ENCODE results near the gene OR52I2. TPM values are rescaled to one million over a fixed set of nuclear protein-coding genes. Genes with fewer than 3 reads are reported as not detected.

Gene OR52I2
- total RNA-seq, 1 donor from 2014 or later, result not detected

DNA sequence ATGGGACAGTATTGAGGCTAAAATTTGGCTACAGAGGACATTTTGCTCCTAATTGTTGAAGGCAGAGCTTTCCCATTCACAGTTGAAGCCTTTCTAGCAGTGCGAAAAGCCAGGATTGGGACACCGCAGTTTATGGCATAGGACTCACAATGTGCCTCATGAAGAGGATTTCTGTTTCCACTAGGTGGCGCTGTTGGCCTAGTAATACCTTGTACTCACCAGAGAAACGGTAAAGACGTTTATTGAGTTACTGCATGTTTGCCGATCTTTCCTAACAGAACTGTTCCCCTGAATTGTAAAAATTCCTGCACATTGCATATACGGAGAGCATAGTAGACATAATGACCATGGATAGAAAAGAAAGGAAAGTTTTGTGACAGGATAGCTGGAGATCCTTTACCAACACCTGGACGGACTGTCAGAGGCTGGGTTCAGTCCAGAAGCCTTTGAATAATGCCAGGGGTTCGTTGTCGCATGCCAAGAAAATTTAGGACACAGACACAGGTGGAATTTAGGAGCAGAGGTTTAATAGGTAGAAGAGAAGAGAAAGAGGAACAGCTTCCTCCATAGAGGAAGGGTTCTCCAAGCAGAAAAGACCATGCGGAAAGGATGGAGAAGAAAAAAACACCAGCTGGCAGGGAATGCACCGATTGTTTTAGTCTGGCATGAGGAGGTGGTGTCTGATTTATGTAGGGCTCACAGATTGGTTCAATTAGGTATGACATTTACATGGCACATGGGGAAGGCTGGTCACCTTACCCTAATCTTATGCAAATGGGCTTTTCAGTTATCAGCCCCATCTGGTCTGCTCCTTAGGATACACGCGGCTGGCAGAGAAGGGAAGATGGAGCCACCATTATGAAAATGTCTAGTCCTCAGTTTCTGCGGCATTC, 44.9 kb downstream of the OR52I2 start:
- Histone ChIP-seq H3K4me1 (no peaks in the 10 kb centered on the region), H3K27ac (replicated peaks) (no peak overlapping the region), H3K36me3 (no peaks in the 10 kb centered on the region), H3K27me3 (ENCODE audit: low read depth) (no peaks in the 10 kb centered on the region), H3K4me3 (no peak overlapping the region), H3K9me3 (replicated peaks) (peaks cover 14% of the 10 kb centered on the region)
- intact Hi-C loops (cut with micrococcal nuclease), result loop anchor here (5.0 kb wide), 1 partner anchor 201 kb away; no protein-coding TSS in a partner anchor
- TF ChIP-seq, protein P1, sequence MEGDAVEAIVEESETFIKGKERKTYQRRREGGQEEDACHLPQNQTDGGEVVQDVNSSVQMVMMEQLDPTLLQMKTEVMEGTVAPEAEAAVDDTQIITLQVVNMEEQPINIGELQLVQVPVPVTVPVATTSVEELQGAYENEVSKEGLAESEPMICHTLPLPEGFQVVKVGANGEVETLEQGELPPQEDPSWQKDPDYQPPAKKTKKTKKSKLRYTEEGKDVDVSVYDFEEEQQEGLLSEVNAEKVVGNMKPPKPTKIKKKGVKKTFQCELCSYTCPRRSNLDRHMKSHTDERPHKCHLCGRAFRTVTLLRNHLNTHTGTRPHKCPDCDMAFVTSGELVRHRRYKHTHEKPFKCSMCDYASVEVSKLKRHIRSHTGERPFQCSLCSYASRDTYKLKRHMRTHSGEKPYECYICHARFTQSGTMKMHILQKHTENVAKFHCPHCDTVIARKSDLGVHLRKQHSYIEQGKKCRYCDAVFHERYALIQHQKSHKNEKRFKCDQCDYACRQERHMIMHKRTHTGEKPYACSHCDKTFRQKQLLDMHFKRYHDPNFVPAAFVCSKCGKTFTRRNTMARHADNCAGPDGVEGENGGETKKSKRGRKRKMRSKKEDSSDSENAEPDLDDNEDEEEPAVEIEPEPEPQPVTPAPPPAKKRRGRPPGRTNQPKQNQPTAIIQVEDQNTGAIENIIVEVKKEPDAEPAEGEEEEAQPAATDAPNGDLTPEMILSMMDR (IDR thresholded peaks at IDR 0.05; ENCODE audit: borderline replicate concordance), result peak; percentile 77
- no peak for DNase-seq

DNA sequence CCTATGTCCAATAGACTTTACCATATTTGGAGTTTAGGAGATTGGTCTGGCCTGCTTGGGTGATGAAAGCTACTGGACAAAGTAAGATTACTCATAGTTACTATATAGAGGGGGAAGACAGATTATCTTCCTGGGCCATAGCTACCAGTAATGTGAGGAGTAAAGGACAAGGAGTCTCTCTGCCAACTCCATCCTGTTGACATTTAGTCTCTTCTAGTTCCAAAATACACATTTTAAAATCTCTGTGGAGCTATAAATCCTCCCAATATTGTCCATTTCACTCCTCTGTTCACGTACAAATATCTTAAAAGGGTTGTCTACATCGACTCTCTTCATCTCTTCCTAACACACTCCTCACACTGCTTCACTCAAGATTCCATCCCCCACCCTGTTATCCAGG, 54.6 kb downstream of the OR52I2 start:
- no peaks in the 10 kb centered on the region for H3K36me3 ChIP-seq
- no peak overlapping the region for H3K4me3 ChIP-seq
- intact Hi-C loops (cut with micrococcal nuclease), result loop anchor here (5.0 kb wide), 1 partner anchor 366 kb away; no protein-coding TSS in a partner anchor
- no peaks in the 10 kb centered on the region for H3K27me3 ChIP-seq (ENCODE audit: low read depth)
- DNase-seq, result no peak
- H3K9me3 ChIP-seq (replicated peaks), result no peaks in the 10 kb centered on the region
- H3K27ac ChIP-seq (replicated peaks), result no peak overlapping the region
- TF ChIP-seq, protein P1 (IDR thresholded peaks at IDR 0.05; ENCODE audit: borderline replicate concordance), result no peak
- peaks cover 7% of the 10 kb centered on the region for H3K4me1 ChIP-seq

DNA sequence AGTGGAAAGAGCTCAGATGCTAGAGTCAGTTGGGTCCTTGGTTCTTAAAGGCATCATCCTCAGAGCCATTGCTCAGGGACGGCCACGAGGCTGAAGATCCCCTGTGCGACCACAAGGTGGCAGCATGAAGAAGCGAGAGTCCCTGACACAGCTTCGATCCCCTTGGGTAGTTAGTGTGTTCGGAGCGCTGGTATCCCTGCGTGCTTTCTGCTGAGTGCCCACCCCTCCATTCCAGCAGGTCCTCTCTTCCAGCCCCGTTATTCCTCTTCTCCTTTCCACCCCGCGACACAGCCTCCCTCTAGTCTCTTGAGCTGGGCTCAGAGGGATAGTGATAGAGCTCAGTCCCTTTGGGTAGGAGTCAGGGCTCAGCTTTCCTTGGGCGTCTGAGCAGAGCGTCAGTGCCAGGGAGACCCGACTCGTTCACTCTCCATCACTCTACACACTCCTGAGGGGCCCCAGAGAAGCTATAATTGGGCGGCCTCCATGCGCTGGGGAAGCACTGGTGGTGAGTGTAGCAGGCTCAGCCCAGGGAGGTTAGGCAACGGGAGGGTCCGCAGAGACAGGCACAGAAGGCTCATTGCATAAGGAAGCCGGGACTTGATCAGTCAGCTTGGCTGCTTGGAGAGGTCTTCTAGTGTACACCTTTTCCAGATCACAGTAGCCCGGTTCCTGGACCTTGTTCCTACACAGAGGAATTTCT, 55.6 kb downstream of the OR52I2 start, which contains the start of gene OR51D1:
OR51D1 (plus strand) TSS at position 516 of the 700 bp plus-strand sequence. CDS start 2,314 bp downstream, outside the sequence.
- Histone ChIP-seq H3K4me3 (peak within 1 kb of the TSS; percentile 57), H3K9me3 (replicated peaks) (no peaks in the 10 kb centered on the region), H3K4me1 (peaks cover 14% of the 10 kb centered on the region), H3K36me3 (no peaks in the 10 kb centered on the region), H3K27ac (replicated peaks) (peak within 1 kb of the TSS; percentile 14), H3K27me3 (ENCODE audit: low read depth) (no peaks in the 10 kb centered on the region)
- peak; percentile 64 for DNase-seq
- TF ChIP-seq, protein P1 (IDR thresholded peaks at IDR 0.05; ENCODE audit: borderline replicate concordance), result peak; percentile 95
- intact Hi-C loops (cut with micrococcal nuclease), result loop anchor here (5.0 kb wide), 1 partner anchor 365 kb away; no protein-coding TSS in a partner anchor

DNA sequence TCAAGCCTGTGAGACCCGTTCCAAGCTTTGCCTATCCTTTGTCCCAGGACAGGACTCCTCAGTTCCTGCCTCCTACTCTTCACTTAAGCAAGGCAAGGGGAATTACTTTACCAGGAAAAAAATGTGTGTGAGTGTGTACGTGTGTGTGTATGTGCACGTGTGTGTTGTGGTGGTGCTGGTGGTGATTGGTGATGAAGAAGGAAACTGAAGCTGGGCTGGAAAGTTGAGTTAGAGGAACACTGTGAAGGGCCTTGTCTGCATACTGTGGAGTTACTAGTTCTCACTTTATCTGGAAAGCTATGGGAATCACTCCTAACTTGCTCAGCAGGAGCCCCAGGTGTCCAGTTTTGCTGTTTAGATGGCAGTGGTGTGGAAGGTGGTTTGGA, 56.1 kb downstream of the OR52I2 start:
- Histone ChIP-seq H3K27ac (replicated peaks) (no peak overlapping the region), H3K4me1 (peaks cover 20% of the 10 kb centered on the region), H3K9me3 (replicated peaks) (no peaks in the 10 kb centered on the region), H3K4me3 (no peak overlapping the region), H3K36me3 (no peaks in the 10 kb centered on the region), H3K27me3 (ENCODE audit: low read depth) (no peaks in the 10 kb centered on the region)
- intact Hi-C loops (cut with micrococcal nuclease), result loop anchor here (5.0 kb wide), 1 partner anchor 365 kb away; no protein-coding TSS in a partner anchor
- DNase-seq, result no peak
- TF ChIP-seq, protein P1 (IDR thresholded peaks at IDR 0.05; ENCODE audit: borderline replicate concordance), result no peak

DNA sequence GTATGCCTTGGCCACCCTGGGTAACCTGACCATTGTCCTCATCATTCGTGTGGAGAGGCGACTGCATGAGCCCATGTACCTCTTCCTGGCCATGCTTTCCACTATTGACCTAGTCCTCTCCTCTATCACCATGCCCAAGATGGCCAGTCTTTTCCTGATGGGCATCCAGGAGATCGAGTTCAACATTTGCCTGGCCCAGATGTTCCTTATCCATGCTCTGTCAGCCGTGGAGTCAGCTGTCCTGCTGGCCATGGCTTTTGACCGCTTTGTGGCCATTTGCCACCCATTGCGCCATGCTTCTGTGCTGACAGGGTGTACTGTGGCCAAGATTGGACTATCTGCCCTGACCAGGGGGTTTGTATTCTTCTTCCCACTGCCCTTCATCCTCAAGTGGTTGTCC, 58.4 kb downstream of the OR52I2 start:
- H3K4me1 ChIP-seq, result peaks cover 40% of the 10 kb centered on the region
- no peaks in the 10 kb centered on the region for H3K27me3 ChIP-seq (ENCODE audit: low read depth)
- no peak for DNase-seq
- no peaks in the 10 kb centered on the region for H3K36me3 ChIP-seq
- H3K27ac ChIP-seq (replicated peaks), result no peak overlapping the region
- intact Hi-C loops (cut with micrococcal nuclease), result loop anchor here (5.0 to 10.0 kb wide), 2 partner anchors 55 to 362 kb away; partner anchors contain the start of gene OR51E2
- H3K4me3 ChIP-seq, result no peak overlapping the region
- TF ChIP-seq, protein P1 (IDR thresholded peaks at IDR 0.05; ENCODE audit: borderline replicate concordance), result no peak
- no peaks in the 10 kb centered on the region for H3K9me3 ChIP-seq (replicated peaks)
